RWPE1 (cell line): ENCODE results near the gene VPS45.
"Not testable (repeated sequence)": the region's sequence is repeated elsewhere in the genome, so short reads cannot be mapped to it uniquely, and the experiment has no call there.

Experiments used
- CTCF ChIA-PET: fragments of 350-600 bp; sonication (Branson Sonifier 250); formaldehyde crosslinking; extraction: SDS; loops from one replicate; lab custom pipeline; 2021; lab: Yijun Ruan, JAX
- POLR2A ChIA-PET: fragments of 400-600 bp; formaldehyde crosslinking; extraction: SDS; loops from one replicate; lab custom pipeline; 2020; ENCODE audit warnings: antibody characterized with exemption; ENCODE audit not compliant: low non-redundant PET; lab: Yijun Ruan, JAX
- DNase-seq: peaks from one replicate; pipeline ENCODE4 v3.0.0; 2012; ENCODE audit warnings: low spot score
- H3K27ac ChIP-seq: fragments of 450-650 bp; 2 replicates; pipeline ENCODE4 v1.5.1; 2017
- TF ChIP-seq, protein P1 (sequence below): fragments of 450-650 bp; conservative IDR thresholded peaks from 2 replicates; pipeline ENCODE4 v1.5.1; 2017; ENCODE audit warnings: low read depth, mild to moderate bottlenecking

Gene VPS45

GRCh38 chr1:150028322-150028721 is 39.3 kb upstream of the VPS45 start:
- TF ChIP-seq, protein P1, sequence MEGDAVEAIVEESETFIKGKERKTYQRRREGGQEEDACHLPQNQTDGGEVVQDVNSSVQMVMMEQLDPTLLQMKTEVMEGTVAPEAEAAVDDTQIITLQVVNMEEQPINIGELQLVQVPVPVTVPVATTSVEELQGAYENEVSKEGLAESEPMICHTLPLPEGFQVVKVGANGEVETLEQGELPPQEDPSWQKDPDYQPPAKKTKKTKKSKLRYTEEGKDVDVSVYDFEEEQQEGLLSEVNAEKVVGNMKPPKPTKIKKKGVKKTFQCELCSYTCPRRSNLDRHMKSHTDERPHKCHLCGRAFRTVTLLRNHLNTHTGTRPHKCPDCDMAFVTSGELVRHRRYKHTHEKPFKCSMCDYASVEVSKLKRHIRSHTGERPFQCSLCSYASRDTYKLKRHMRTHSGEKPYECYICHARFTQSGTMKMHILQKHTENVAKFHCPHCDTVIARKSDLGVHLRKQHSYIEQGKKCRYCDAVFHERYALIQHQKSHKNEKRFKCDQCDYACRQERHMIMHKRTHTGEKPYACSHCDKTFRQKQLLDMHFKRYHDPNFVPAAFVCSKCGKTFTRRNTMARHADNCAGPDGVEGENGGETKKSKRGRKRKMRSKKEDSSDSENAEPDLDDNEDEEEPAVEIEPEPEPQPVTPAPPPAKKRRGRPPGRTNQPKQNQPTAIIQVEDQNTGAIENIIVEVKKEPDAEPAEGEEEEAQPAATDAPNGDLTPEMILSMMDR, result no peak
- H3K27ac ChIP-seq, result no peak overlapping the region
- no peak for DNase-seq
- ChIA-PET CTCF (no interaction called here), POLR2A (no interaction called here)

DNA sequence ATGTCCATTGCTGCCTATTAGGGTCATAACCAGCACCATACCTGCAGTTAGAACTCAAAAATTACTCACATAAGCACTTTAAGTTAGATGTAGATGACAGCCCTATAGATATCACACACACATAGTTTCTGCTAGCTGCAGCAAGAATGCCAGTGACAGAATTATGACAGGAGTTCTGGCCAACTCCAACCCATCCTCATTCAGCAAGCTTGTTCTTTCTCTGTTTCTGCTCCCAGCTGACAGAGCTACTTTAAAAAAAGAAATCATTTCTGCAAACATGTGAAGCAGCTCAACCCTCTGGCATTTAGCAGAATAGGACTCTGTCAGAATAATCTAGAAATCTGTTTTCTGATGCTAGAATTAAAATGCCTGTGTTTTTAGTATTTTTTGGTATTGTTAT is 33.2 kb upstream of the VPS45 start:
- no peak for DNase-seq
- TF ChIP-seq, protein P1, result no peak
- ChIA-PET CTCF (no interaction called here), POLR2A (no interaction called here)
- no peak overlapping the region for H3K27ac ChIP-seq

GRCh38 chr1:150049926-150050325 is 17.6 kb upstream of the VPS45 start:
- no peak for DNase-seq
- no peak overlapping the region for H3K27ac ChIP-seq
- ChIA-PET POLR2A (no interaction called here), CTCF (interaction anchor here (0.5 to 1.0 kb wide), 9 partner anchors 40 to 149 kb away, joined by 3 to 14 read pairs (median 3); no protein-coding TSS in a partner anchor)
- TF ChIP-seq, protein P1, result no peak

GRCh38 chr1:150051089-150051373 is 16.5 kb upstream of the VPS45 start:
- POLR2A ChIA-PET, result no interaction called here
- CTCF ChIA-PET, result interaction anchor here (0.7 to 1.0 kb wide), 2 partner anchors 81 to 104 kb away, joined by 3 read pairs; no protein-coding TSS in a partner anchor
- no peak overlapping the region for H3K27ac ChIP-seq
- no peak for DNase-seq
- TF ChIP-seq, protein P1, result no peak

- POLR2A ChIA-PET, H3K27ac ChIP-seq, CTCF ChIA-PET, DNase-seq: not testable (repeated sequence)
Observed at GRCh38 chr1:150051905-150052412, 15.6 kb upstream of the VPS45 start.

GRCh38 chr1:150053926-150054325 is 13.7 kb upstream of the VPS45 start:
- ChIA-PET POLR2A (no interaction called here), CTCF (interaction anchor here (0.6 to 0.7 kb wide), 3 partner anchors 52 to 152 kb away, joined by 3 to 4 read pairs (median 3); no protein-coding TSS in a partner anchor)
- H3K27ac ChIP-seq, result no peak overlapping the region
- TF ChIP-seq, protein P1, result no peak
- DNase-seq, result no peak

- DNase-seq, H3K27ac ChIP-seq, CTCF ChIA-PET, POLR2A ChIA-PET: not testable (repeated sequence)
Observed at GRCh38 chr1:150055507-150055906, 12.1 kb upstream of the VPS45 start.
